Measurements from ENCODE around the gene UTP4.
A peak's percentile ranks its signal among the peaks of the same experiment; 100 is the strongest.

Gene UTP4

GRCh38 chr16:69176033-69176800 lies 43.8 kb downstream of the UTP4 start:
- DNase-seq (ENCODE audit: low spot score) = no peak

- DNase-seq (ENCODE audit: low spot score) = no peak
Observed at GRCh38 chr16:69179328-69180010, 47.0 kb downstream of the UTP4 start.

GRCh38 chr16:69180011-69180338 lies 47.5 kb downstream of the UTP4 start:
- no peak for DNase-seq (ENCODE audit: low spot score)

- DNase-seq (ENCODE audit: low spot score) = no peak
Observed at GRCh38 chr16:69182730-69183416, 50.4 kb downstream of the UTP4 start.

GRCh38 chr16:69186642-69187445 lies 54.4 kb downstream of the UTP4 start, which contains the start of gene SNTB2:
Gene SNTB2, plus strand, starts transcription at chr16:69187164. Its CDS starts 3 bp downstream, at chr16:69187167.
- peak; percentile 91 for DNase-seq (ENCODE audit: low spot score)

- peak; percentile 45 for DNase-seq (ENCODE audit: low spot score)
Observed at GRCh38 chr16:69187446-69188235, 55.2 kb downstream of the UTP4 start.

GRCh38 chr16:69188236-69188549 lies 55.7 kb downstream of the UTP4 start:
- DNase-seq (ENCODE audit: low spot score) = peak; percentile 51

GRCh38 chr16:69188716-69189115 lies 56.3 kb downstream of the UTP4 start:
- no peak for DNase-seq (ENCODE audit: low spot score)

- DNase-seq (ENCODE audit: low spot score) = no peak
Observed at GRCh38 chr16:69190046-69190588, 57.7 kb downstream of the UTP4 start.

- DNase-seq (ENCODE audit: low spot score) = no peak
Observed at GRCh38 chr16:69190598-69190997, 58.1 kb downstream of the UTP4 start.

- DNase-seq (ENCODE audit: low spot score) = no peak
Observed at GRCh38 chr16:69191136-69191535, 58.7 kb downstream of the UTP4 start.

- no peak for DNase-seq (ENCODE audit: low spot score)
Observed at GRCh38 chr16:69193855-69194254, 61.4 kb downstream of the UTP4 start.

- DNase-seq (ENCODE audit: low spot score) = no peak
Observed at GRCh38 chr16:69194488-69194887, 62.0 kb downstream of the UTP4 start.

GRCh38 chr16:69195369-69196029 lies 63.0 kb downstream of the UTP4 start:
- DNase-seq (ENCODE audit: low spot score) = no peak

GRCh38 chr16:69197573-69197972 lies 65.1 kb downstream of the UTP4 start:
- DNase-seq (ENCODE audit: low spot score) = no peak

- DNase-seq (ENCODE audit: low spot score) = no peak
Observed at GRCh38 chr16:69199382-69199781, 66.9 kb downstream of the UTP4 start.

- DNase-seq (ENCODE audit: low spot score) = no peak
Observed at GRCh38 chr16:69201291-69201690, 68.8 kb downstream of the UTP4 start.

- no peak for DNase-seq (ENCODE audit: low spot score)
Observed at GRCh38 chr16:69201787-69202186, 69.3 kb downstream of the UTP4 start.

GRCh38 chr16:69204172-69204571 lies 71.7 kb downstream of the UTP4 start:
- DNase-seq (ENCODE audit: low spot score) = peak; percentile 11

- no peak for DNase-seq (ENCODE audit: low spot score)
Observed at GRCh38 chr16:69209735-69210134, 77.3 kb downstream of the UTP4 start.

GRCh38 chr16:69217433-69217832 lies 85.0 kb downstream of the UTP4 start:
- no peak for DNase-seq (ENCODE audit: low spot score)

Measured in Ammon's horn (tissue), 1 donor.